WTC11 (cell line): Measurements from ENCODE around the gene OBSL1.

ENCODE experiments used
- ETV6 ChIP-seq: sonication (generic); formaldehyde crosslinking; IDR thresholded peaks from 2 replicates; pipeline ENCODE4 v1.8.1; 2022; ENCODE audit warnings: mild to moderate bottlenecking, missing genetic modification reagents
- NR1H2 ChIP-seq: sonication (generic); formaldehyde crosslinking; IDR thresholded peaks from 2 replicates; pipeline ENCODE4 v1.9.0; 2021; ENCODE audit warnings: mild to moderate bottlenecking, moderate library complexity, missing genetic modification reagents
- NR3C1 ChIP-seq: sonication (generic); formaldehyde crosslinking; conservative IDR thresholded peaks from 2 replicates; pipeline ENCODE4 v1.8.1; 2023; ENCODE audit warnings: low read depth, mild to moderate bottlenecking, missing genetic modification reagents
- TF ChIP-seq, protein P1 (sequence below): fragments of 200-600 bp; IDR thresholded peaks from 2 replicates; pipeline ENCODE4 v1.8.0; 2022; ENCODE audit warnings: antibody characterized with exemption
- TF ChIP-seq, protein P2 (sequence below): sonication (generic); formaldehyde crosslinking; IDR thresholded peaks from 2 replicates; pipeline ENCODE4 v1.8.1; 2022; ENCODE audit warnings: missing genetic modification reagents, borderline replicate concordance
- TF ChIP-seq, protein P3 (sequence below): fragments of 250-450 bp; sonication (Bioruptor Pico); IDR thresholded peaks from 2 replicates; pipeline ENCODE4 v1.9.0; 2021; ENCODE audit warnings: mild to moderate bottlenecking, borderline replicate concordance

DNA sequence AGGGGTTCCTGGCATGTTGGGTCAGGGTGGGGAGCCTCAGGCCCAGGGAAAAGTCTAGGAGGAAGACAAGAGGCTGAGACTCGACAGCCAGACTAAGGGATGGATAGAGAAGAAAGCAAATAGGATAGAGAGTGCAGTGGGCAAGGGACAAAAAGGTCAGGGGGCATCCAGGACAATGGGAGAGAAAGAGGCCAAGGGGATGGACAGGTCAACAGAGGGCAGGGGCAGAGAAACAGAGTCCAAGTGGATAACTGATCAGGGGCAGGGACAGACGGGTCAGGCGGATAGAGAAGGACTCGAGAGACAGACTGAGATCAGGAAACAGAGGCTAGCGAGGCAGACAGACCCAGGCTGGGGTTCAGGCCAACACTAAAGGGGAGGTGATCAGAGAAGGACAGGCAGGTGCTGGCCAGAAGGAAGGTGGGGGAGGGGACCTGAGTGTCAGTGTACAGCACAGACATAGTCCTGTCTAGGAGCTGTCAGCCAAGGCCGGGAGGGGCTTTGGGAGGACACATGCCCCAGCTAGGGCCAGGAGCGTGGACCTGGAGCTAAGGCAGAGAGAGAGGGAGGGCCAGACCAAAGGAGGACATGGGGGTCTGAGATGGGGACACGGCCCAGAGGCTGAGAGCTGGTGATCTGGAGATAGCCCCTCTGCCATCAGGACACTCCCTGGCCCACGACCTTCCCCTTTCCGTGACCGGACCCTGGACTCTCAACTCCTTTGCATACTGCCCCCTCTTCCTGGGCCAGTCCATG is 44.8 kb downstream of the OBSL1 start:
- TF ChIP-seq, protein P1, sequence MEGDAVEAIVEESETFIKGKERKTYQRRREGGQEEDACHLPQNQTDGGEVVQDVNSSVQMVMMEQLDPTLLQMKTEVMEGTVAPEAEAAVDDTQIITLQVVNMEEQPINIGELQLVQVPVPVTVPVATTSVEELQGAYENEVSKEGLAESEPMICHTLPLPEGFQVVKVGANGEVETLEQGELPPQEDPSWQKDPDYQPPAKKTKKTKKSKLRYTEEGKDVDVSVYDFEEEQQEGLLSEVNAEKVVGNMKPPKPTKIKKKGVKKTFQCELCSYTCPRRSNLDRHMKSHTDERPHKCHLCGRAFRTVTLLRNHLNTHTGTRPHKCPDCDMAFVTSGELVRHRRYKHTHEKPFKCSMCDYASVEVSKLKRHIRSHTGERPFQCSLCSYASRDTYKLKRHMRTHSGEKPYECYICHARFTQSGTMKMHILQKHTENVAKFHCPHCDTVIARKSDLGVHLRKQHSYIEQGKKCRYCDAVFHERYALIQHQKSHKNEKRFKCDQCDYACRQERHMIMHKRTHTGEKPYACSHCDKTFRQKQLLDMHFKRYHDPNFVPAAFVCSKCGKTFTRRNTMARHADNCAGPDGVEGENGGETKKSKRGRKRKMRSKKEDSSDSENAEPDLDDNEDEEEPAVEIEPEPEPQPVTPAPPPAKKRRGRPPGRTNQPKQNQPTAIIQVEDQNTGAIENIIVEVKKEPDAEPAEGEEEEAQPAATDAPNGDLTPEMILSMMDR, result no peak
- no peak for TF ChIP-seq NR1H2
- TF ChIP-seq, protein P2, sequence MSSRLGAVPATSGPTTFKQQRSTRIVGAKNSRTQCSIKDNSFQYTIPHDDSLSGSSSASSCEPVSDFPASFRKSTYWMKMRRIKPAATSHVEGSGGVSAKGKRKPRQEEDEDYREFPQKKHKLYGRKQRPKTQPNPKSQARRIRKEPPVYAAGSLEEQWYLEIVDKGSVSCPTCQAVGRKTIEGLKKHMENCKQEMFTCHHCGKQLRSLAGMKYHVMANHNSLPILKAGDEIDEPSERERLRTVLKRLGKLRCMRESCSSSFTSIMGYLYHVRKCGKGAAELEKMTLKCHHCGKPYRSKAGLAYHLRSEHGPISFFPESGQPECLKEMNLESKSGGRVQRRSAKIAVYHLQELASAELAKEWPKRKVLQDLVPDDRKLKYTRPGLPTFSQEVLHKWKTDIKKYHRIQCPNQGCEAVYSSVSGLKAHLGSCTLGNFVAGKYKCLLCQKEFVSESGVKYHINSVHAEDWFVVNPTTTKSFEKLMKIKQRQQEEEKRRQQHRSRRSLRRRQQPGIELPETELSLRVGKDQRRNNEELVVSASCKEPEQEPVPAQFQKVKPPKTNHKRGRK (CRISPR knock-in tag), result no peak
- TF ChIP-seq, protein P3, sequence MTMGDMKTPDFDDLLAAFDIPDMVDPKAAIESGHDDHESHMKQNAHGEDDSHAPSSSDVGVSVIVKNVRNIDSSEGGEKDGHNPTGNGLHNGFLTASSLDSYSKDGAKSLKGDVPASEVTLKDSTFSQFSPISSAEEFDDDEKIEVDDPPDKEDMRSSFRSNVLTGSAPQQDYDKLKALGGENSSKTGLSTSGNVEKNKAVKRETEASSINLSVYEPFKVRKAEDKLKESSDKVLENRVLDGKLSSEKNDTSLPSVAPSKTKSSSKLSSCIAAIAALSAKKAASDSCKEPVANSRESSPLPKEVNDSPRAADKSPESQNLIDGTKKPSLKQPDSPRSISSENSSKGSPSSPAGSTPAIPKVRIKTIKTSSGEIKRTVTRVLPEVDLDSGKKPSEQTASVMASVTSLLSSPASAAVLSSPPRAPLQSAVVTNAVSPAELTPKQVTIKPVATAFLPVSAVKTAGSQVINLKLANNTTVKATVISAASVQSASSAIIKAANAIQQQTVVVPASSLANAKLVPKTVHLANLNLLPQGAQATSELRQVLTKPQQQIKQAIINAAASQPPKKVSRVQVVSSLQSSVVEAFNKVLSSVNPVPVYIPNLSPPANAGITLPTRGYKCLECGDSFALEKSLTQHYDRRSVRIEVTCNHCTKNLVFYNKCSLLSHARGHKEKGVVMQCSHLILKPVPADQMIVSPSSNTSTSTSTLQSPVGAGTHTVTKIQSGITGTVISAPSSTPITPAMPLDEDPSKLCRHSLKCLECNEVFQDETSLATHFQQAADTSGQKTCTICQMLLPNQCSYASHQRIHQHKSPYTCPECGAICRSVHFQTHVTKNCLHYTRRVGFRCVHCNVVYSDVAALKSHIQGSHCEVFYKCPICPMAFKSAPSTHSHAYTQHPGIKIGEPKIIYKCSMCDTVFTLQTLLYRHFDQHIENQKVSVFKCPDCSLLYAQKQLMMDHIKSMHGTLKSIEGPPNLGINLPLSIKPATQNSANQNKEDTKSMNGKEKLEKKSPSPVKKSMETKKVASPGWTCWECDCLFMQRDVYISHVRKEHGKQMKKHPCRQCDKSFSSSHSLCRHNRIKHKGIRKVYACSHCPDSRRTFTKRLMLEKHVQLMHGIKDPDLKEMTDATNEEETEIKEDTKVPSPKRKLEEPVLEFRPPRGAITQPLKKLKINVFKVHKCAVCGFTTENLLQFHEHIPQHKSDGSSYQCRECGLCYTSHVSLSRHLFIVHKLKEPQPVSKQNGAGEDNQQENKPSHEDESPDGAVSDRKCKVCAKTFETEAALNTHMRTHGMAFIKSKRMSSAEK (CRISPR knock-in tag), result no peak
- no peak for TF ChIP-seq ETV6 (CRISPR knock-in tag)
- TF ChIP-seq NR3C1 (CRISPR knock-in tag), result no peak
